Vagina (tissue), 2 donors: ENCODE measurements around the gene MMP20.

ENCODE experiments used
- CTCF ChIP-seq, 3 experiments: fragments of 450-650 bp in 2 of 3; fragments of 200-600 bp in 1 of 3; sonication (generic) in 1 of 3; IDR thresholded peaks; one replicate each; pipeline ENCODE4 v1.5.1; 2017 to 2019; ENCODE audit warnings: antibody characterized with exemption in 3 of 3, mild to moderate bottlenecking in 2 of 3, moderate library complexity in 2 of 3
- POLR2AphosphoS5 ChIP-seq, 2 donors: sonication (generic); formaldehyde crosslinking; IDR thresholded peaks; one replicate each; pipeline ENCODE4 v1.9.0; 2017; ENCODE audit warnings: antibody characterized with exemption in 2 of 2, mild to moderate bottlenecking in 2 of 2, low read depth in 1 of 2; ENCODE audit not compliant: insufficient read depth in 1 of 2

GRCh38 chr11:102620818-102621561 lies 4.1 kb downstream of the MMP20 start:
- TF ChIP-seq CTCF (IDR thresholded peaks at IDR 0.05) (no peak), POLR2AphosphoS5 (IDR thresholded peaks at IDR 0.05; ENCODE audit: insufficient read depth in 1 of 2, low read depth in 1 of 2) (no peak)
